Raji (cell line): ENCODE measurements around the gene DUOXA1.

ENCODE experiments used
- POLR2A ChIP-seq: IDR thresholded peaks from 2 replicates; pipeline ENCODE4 v1.6.1; 2011; ENCODE audit warnings: low read depth, low read length, control low read depth; ENCODE audit not compliant: insufficient read depth

DUOXA1 gene

DNA sequence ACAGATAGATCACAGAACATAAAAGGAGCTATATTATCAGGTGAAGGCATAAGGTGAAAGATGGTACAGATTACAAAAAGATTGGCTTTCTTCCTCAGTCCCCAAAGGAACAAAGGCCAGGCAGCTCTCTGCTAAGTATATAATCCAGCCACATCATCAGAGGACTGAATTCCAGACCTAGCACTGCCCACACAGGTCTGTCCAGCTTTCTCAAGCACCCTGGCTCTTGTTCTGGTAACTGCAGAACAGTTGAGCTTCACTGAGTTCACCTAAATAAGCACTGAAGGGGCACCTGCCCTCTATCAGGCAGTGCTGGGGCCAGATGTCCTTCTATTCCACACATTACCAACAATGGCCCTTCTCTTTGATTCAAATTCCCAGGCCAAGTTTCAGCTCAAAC, 6.3 kb downstream of the DUOXA1 start:
- no peak for TF ChIP-seq POLR2A

DNA sequence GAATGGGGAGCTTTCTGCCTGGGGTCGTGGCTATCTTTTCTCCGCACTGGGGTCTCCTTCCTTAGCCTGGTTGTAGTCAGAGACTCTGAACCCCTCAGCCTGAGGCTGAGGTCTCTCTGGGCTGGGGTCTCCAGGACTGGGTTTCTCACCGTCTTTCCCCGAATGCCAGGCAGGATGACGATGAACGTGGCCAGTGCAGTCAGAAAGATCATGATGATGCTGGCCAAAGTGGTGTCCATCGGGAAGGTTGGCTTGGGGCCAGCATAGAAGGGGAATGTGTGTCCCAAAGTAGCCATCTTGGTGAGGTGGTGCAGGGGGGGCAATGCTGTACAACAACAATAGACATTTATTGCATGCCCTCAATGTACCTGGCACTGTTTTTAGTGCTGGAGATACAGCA, 7.0 kb downstream of the DUOXA1 start:
- no peak for TF ChIP-seq POLR2A

DNA sequence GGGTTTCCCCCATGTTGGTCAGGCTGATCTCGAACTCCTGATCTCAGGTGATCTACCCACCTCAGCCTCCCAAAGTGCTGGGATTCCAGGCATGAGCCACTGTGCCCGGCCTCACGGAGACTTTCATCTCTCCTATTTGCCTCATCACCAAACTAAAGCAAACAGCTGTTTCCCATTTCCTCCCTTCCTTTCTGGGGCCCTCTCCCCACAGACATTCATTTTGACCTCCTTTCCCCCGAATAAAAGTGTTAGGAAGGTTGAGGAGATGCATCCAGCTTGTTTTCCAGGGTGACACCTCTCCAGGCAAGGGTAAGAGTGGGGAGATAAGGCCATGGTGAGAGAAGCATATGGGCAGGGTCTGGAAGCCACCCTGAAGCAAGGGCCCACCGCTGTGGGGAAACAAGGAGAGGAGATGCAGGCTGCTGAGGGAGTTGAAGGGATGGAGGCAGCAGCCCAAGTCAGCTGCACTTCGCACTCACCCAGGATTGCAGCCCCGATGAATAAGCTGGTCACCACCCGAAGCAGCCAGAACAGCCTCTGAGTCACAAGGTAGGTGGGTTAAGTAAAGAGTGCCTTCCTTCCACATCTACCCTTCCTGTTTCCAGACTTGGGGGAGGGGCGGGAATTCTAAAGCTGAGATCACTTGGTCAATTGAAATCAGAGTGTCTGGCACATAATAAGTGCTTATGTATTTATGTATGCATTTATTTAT, 7.8 kb downstream of the DUOXA1 start:
- TF ChIP-seq POLR2A, result no peak

DNA sequence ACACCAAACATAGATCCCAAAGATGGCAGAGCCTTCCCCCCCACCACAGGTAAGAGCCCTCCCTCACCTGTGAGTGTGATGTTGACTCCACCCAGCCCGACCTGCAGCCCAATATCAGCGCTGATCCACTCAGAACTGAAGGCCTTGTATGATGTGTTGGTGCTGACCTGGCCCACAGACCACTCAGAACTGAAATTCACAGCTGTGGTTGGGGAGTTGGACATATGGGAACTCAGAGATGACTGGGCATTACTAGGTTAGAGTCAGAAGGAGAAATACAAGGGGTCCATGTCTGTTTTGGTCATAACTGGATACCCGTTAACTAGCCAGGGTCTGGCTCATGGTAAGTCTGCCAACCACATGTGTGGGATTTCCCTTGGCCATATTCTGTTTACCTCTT, 8.7 kb downstream of the DUOXA1 start:
- TF ChIP-seq POLR2A, result no peak

DNA sequence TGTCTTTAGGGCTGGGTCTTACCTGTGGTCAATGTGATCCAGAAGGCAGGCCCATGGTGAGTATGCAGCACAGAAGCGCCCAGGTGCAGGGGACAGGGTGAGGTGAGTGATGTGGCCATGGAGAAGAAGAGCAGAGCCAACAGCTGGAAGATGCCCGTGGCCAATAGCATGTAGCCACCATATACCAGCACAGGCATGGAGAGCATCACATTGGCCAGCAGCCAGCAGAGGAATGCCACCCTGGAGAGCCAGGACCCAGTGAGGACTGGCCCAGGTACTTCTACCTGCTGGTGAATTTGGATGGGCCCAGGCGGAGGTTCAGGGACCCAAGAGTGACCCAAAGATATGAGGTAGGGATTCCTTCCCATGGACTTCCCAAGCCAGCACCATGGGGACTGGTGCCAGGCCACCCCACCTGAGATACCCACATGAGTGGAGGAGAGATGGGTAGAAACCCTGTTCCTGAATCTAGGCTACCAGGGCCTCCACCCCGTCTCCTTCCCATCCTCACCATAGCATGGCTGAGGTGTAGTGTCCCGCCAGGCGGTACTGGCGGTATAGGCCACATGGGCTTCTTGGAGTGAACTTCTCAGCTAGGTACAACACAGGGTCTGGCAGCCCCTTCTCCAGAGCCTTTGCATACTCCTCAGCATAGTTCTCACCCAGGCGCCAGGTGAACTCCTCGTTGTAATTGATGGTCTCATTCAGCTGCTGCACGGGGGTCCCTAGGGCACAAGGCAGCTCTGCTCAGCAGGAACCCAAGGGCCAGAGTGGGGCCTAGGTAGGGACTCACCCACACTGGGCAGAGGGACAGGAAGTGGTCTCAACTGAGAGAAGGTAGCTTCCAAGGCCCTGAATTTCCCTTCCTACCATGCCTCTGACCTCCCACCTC, 9.4 kb downstream of the DUOXA1 start:
- no peak for TF ChIP-seq POLR2A

DNA sequence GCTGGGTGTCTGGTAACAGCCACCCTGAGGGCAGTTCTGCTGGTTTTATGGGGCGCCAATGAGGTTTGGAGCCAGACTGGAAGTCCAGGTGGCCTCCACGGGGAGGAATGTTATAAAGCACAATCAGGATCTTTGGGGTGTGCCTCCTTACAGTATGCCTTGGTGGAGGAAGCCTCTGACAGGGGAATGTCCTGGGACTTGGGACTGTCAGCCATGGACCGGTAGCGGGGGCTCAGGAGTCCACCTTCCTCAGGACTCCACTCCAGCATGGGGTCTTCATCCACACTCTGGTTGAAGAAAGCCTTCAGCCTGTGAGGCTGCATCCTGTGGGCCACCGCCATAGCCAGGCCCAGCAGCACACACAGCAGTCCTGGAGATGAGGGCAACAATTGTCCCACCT, 10.7 kb downstream of the DUOXA1 start:
- TF ChIP-seq POLR2A, result no peak

DNA sequence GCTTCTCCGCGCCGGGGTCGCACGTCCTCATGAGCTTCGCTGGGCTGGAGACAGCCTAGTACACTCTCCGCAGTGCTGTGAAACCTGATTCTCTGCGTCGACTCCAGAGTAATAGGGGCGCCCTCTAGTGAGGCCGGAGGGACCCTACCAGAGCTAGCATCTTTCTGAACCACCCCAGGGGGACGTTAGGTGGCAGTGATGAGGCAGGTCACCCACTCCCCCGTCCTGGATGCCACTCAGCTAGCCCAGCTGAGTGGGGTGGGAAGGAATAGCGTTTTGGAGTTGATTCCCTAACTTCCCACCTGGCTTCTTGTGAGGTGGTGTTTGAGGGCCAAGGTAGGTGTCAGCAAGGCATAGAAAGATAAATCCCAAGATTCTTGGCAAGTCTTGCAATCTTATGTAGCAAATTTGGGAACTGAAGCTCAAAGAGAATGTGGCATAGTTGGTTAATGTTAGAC, 11.5 kb downstream of the DUOXA1 start:
- TF ChIP-seq POLR2A, result no peak

DNA sequence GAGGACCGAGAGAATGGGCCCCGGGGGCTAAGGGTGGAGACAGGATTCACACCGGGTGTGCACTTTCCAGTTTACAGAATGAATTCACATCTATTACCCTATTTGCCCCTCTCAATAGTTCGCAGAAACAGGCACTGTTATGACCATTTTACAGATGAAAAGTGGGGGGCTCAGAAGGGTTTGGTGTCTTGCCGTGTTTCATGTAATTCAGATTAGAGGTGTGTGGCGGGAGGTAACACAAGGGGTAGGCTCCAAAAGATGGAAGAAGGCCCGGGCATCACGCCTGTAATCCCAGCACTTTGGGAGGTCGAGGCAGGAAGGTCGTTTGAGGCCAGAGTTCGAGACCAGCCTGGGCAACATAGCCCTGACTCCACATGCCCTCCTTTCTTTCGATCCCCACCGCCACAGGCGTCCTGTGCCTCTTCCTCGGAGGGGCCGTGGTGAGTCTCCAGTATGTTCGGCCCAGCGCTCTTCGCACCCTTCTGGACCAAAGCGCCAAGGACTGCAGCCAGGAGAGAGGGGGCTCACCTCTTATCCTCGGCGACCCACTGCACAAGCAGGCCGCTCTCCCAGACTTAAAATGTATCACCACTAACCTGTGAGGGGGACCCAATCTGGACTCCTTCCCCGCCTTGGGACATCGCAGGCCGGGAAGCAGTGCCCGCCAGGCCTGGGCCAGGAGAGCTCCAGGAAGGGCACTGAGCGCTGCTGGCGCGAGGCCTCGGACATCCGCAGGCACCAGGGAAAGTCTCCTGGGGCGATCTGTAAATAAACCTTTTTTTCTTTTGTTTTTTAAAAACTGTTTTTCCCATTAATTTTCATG, 12.2 kb downstream of the DUOXA1 start:
- TF ChIP-seq POLR2A, result no peak

DNA sequence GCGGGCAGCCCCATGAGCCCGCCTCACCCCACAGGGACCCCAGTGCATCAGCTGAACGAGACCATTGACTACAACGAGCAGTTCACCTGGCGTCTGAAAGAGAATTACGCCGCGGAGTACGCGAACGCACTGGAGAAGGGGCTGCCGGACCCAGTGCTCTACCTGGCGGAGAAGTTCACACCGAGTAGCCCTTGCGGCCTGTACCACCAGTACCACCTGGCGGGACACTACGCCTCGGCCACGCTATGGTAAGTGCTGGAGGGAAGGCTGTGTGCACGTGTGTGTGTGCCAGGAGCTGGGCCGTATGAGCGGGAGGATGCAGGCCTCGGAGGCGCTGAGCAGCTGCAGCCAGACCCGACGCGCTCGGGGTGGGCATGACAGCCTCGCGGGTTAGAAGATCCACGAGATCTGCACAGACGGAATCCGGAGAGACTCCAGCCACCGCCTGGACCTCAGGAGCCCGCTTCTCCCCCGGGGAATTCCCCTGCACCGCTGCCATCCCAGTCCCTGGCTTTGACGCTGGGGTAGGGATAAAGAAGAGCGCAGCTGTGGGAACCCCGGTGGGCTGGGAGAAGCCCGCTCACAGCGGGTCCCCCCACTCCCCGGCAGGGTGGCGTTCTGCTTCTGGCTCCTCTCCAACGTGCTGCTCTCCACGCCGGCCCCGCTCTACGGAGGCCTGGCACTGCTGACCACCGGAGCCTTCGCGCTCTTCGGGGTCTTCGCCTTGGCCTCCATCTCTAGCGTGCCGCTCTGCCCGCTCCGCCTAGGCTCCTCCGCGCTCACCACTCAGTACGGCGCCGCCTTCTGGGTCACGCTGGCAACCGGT, 13.0 kb downstream of the DUOXA1 start:
- TF ChIP-seq POLR2A, result no peak

DNA sequence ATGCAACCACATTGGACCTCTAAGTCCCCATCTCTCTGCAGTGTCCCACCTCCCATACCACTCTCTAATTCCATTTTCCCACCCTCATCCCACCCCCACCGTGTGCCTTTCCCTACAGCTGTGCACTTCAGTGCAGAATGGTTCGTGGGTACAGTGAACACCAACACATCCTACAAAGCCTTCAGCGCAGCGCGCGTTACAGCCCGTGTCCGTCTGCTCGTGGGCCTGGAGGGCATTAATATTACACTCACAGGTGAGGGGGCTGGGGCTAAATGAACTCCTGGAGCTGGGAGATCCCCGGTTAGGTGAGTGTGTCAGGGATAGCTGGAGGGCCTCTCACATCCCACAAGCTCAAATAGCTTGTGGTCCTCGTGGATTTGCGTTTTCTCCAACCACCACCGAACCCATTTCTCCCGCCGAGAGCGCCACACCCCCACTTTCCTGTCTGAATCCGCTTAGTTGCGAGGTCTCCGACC, 13.6 kb downstream of the DUOXA1 start:
- no peak for TF ChIP-seq POLR2A

DNA sequence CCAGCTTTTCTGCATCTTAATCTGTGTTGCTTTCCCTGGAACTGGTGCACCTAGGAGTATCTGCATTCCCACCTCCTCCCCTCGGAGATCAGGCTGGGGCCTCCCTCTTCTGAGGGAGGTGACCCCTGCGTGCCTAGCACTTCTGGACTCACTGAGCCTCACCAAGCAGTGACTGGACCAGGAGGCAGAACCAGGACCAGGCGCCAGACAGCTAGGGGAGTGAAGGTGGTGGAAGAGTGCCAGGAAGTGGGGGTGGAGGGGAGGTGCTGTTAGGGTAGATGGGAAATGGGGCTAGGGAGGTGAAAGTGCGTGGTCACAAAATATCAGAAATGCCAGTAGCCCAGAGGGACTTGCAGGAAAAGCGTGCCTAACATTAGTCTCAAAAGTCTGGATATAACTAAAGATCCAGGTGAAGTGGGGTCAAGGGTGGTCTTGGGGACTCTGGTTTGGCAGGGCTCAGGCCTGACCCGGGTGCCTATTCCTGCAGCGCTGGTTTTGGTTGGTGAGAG, 14.3 kb downstream of the DUOXA1 start:
- TF ChIP-seq POLR2A, result no peak

DNA sequence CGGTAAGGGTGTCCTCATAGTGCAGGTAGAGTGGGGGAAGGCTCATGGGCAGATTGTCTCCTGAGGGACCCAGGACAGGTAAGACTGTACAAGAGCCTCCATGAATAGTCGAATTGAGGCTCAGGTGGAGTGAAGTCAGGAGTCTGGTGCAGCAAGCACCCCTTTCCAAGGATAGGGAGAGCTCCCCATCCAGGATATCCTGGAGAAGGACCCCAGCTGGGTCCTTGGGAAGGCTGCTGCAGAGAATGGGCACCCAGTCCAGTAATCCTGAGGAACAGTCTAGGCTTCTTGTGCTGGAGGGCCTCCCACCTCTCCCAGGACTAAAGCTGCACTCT, 15.0 kb downstream of the DUOXA1 start:
- no peak for TF ChIP-seq POLR2A

DNA sequence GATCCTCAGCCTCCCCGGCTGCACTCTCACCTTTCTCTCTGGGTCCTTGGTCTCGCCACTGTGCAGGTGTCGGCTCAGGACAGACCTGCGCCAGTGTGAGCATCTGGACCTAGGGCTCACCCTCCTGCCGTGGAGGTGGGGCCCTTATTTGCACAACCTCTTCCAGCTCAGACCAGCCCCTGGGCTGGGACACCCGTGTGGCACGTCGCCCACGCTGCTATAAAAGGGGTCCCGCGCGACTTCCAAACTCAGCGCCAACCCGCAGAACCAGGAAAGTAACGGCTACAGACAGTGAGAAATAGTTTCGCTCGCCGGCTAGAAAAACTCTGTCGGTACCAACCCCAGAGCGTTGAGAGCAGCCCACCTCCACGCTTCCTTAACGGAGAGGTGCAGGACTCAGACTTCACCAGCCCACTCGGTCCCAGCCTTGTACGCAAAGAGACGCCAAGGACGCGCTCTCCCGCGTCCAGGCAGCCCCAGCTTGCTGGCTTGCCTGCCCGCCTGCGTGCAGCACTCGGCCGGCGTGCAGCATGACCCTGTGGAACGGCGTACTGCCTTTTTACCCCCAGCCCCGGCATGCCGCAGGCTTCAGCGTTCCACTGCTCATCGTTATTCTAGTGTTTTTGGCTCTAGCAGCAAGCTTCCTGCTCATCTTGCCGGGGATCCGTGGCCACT, 15.5 kb downstream of the DUOXA1 start, which contains the start of the genes DUOX2 and DUOXA2:
Gene DUOX2 (minus strand): TSS at position 97 of the 675 bp plus-strand sequence. CDS start 761 bp downstream, outside the sequence.
Gene DUOXA2 (plus strand): TSS at position 251 of the 675 bp plus-strand sequence. CDS start 280 bp downstream, at position 531.
- TF ChIP-seq POLR2A, result no peak
